Endothelial cell of umbilical vein (primary cell): ENCODE results near the gene KIF18A. TPM values are rescaled to one million over a fixed set of nuclear protein-coding genes. Genes with fewer than 3 reads are reported as not detected.

Experiments used
- BruUV-seq: library from RNA; stranded (reverse); fragments of 400-500 nt; replicated peaks from 2 replicates; lab custom pipeline; 2021; lab: Mats Ljungman, UMichigan
- CTCF ChIA-PET: fragments of 300-600, 350-600 bp; sonication (Branson Sonifier 250); formaldehyde crosslinking; loops from one replicate; lab custom pipeline; 2021; ENCODE audit warnings: antibody characterized with exemption, inconsistent platforms; lab: Charles Lee
- POLR2A ChIA-PET: fragments of 300-600, 350-600 bp; sonication (Branson Sonifier 250); formaldehyde crosslinking; loops from one replicate; lab custom pipeline; 2021; ENCODE audit warnings: antibody characterized with exemption, inconsistent platforms; lab: Charles Lee
- DNase-seq: peaks from one replicate; pipeline ENCODE4 v3.0.0-alpha.2; 2011; ENCODE audit warnings: low read depth, low spot score
- FAIRE-seq: peaks from 2 replicates; lab custom pipeline; 2011; peaks lifted over from hg19 to GRCh38; lab: Jason Lieb, UNC
- H2AFZ ChIP-seq: 2 replicates; pipeline ENCODE4 v1.6.0; 2012; ENCODE audit warnings: low read depth, low read length, control low read depth, inconsistent platforms
- H3K27ac ChIP-seq: 2 replicates; pipeline ENCODE4 v1.5.1; 2011; ENCODE audit warnings: low read depth, mild to moderate bottlenecking, control low read depth, low read length, moderate library complexity; ENCODE audit not compliant: insufficient read depth
- H3K27me3 ChIP-seq, 2 experiments: 2 replicates each; pipeline versions ENCODE4 v1.6.0 to v1.6.1; 2011; ENCODE audit warnings: low read length in 2 of 2, mixed read lengths in 1 of 2; ENCODE audit not compliant: control insufficient read depth in 2 of 2, insufficient read depth in 2 of 2
- H3K36me3 ChIP-seq, 2 experiments: 2 replicates in 1 of 2; 3 replicates in 1 of 2; pipeline ENCODE4 v1.5.1; 2011; ENCODE audit warnings: low read length in 2 of 2, mild to moderate bottlenecking in 1 of 2, moderate library complexity in 1 of 2; ENCODE audit not compliant: control insufficient read depth in 2 of 2, insufficient read depth in 2 of 2; ENCODE audit errors: extremely low read depth in 1 of 2
- H3K4me1 ChIP-seq: 3 replicates; pipeline ENCODE4 v1.5.1; 2011; ENCODE audit warnings: mild to moderate bottlenecking, low read length; ENCODE audit not compliant: control insufficient read depth, insufficient read depth; ENCODE audit errors: extremely low read depth
- H3K4me2 ChIP-seq: 2 replicates; pipeline ENCODE4 v1.6.1; 2011; ENCODE audit warnings: low read length, control low read depth, mixed read lengths; ENCODE audit not compliant: insufficient read depth
- H3K4me3 ChIP-seq, 3 experiments: fragments of 200-600 bp in 1 of 3; sonication (generic), shearing (Covaris generic) in 1 of 3; replicated peaks in 1 of 3; 2 replicates each; pipeline ENCODE4 v1.5.1; 2011 to 2016; ENCODE audit warnings: control low read depth in 3 of 3, low read length in 3 of 3, mild to moderate bottlenecking in 2 of 3, inconsistent platforms in 1 of 3, low read depth in 1 of 3, moderate library complexity in 1 of 3; ENCODE audit not compliant: insufficient read depth in 1 of 3
- H3K79me2 ChIP-seq: 2 replicates; pipeline ENCODE4 v1.6.0; 2012; ENCODE audit warnings: low read length, inconsistent platforms; ENCODE audit not compliant: control insufficient read depth, insufficient read depth
- H3K9ac ChIP-seq: replicated peaks from 2 replicates; pipeline ENCODE3; 2011; ENCODE audit warnings: low read length, control low read depth; ENCODE audit not compliant: insufficient read depth; ENCODE audit errors: extremely low read depth
- H3K9me1 ChIP-seq: replicated peaks from 3 replicates; pipeline ENCODE4 v1.6.0; 2011; ENCODE audit warnings: mild to moderate bottlenecking, low read length; ENCODE audit not compliant: control insufficient read depth, insufficient read depth; ENCODE audit errors: extremely low read depth
- H3K9me3 ChIP-seq: replicated peaks from 2 replicates; pipeline ENCODE4 v1.5.1; 2012; ENCODE audit warnings: low read length, inconsistent platforms; ENCODE audit not compliant: control insufficient read depth, insufficient read depth
- H4K20me1 ChIP-seq: replicated peaks from 2 replicates; pipeline ENCODE3; 2011; ENCODE audit warnings: mild to moderate bottlenecking, low read length; ENCODE audit not compliant: control insufficient read depth, insufficient read depth; ENCODE audit errors: extremely low read depth
- CTCF ChIP-seq, 2 donors: IDR thresholded peaks; 1 replicate in 1 of 2; 2 replicates in 1 of 2; pipeline ENCODE4 v1.5.1; 2011; ENCODE audit warnings: low read length in 2 of 2, mild to moderate bottlenecking in 2 of 2, moderate library complexity in 2 of 2, control low read depth in 1 of 2, inconsistent platforms in 1 of 2, low read depth in 1 of 2; ENCODE audit not compliant: insufficient read depth in 1 of 2; ENCODE audit errors: extremely low read depth in 1 of 2
- EZH2 ChIP-seq: IDR thresholded peaks from 2 replicates; pipeline ENCODE4 v1.6.1; 2012; ENCODE audit warnings: borderline replicate concordance, low read depth, mild to moderate bottlenecking, moderate library complexity, low read length, inconsistent platforms; ENCODE audit not compliant: severe bottlenecking
- FOS ChIP-seq: IDR thresholded peaks from 2 replicates; pipeline ENCODE4 v1.6.1; 2011; ENCODE audit warnings: mild to moderate bottlenecking, low read length, moderate library complexity, borderline replicate concordance; ENCODE audit not compliant: insufficient read depth
- GATA2 ChIP-seq: IDR thresholded peaks from 2 replicates; pipeline ENCODE4 v1.7.0; 2011; ENCODE audit warnings: low read depth, mild to moderate bottlenecking, moderate library complexity, mixed read lengths, low read length; ENCODE audit not compliant: insufficient read length, insufficient read depth
- JUN ChIP-seq: IDR thresholded peaks from 2 replicates; pipeline ENCODE4 v1.6.1; 2011; ENCODE audit warnings: borderline replicate concordance, low read depth; ENCODE audit not compliant: insufficient read length, insufficient read depth
- MAX ChIP-seq: IDR thresholded peaks from 2 replicates; pipeline ENCODE4 v1.6.1; 2011; ENCODE audit not compliant: insufficient read depth, insufficient read length
- MYC ChIP-seq: IDR thresholded peaks from one replicate; pipeline ENCODE4 v1.6.1; 2011; ENCODE audit warnings: mild to moderate bottlenecking, low read depth, low read length
- POLR2A ChIP-seq: IDR thresholded peaks from 2 replicates; pipeline ENCODE4 v1.6.1; 2012; ENCODE audit warnings: low read depth, mild to moderate bottlenecking, control low read depth, low read length
- POLR2AphosphoS5 ChIP-seq: IDR thresholded peaks from 2 replicates; pipeline ENCODE4 v1.6.1; 2012; ENCODE audit warnings: low read depth, mild to moderate bottlenecking, control low read depth, low read length, moderate library complexity; ENCODE audit not compliant: insufficient read depth
- dilution Hi-C: fragments of 300-500 bp; cut with MboI; formaldehyde crosslinking; loops from one replicate; pipeline ENCODE4 v1.15.0; 2019; ENCODE audit warnings: low sequenced_read_pairs; ENCODE audit not compliant: extremely low pct_ligation_motif_present
- intact Hi-C: fragments of 100-400 bp; cut with micrococcal nuclease; formaldehyde crosslinking; loops from one replicate; pipeline ENCODE4 v1.10.0; 2022
- polyA plus RNA-seq, 4 experiments: library from polyadenylated mRNA; depleted of rRNA in 3 of 4; stranded (reverse) in 3 of 4; unstranded in 1 of 4; fragments of >200 nt; gene quantifications; 2 replicates each; pipeline versions ENCODE4 v1.2.1 to v1.2.3, GENCODE V29; 2011 to 2012; ENCODE audit warnings: missing spikeins in 1 of 4
- total RNA-seq: library from RNA; stranded (reverse); gene quantifications from 2 replicates; pipeline ENCODE4 v1.2.3, GENCODE V29; 2021

KIF18A gene
- total and polyA plus RNA-seq, 2 donors (not counting 3 experiments of a cell fraction or from before 2014, with no cell fraction given): 2.5 to 18.5 TPM

GRCh38 chr11:28133146-28133545, 25.2 kb upstream of the KIF18A start:
- POLR2A ChIA-PET: no interaction called here
- Histone ChIP-seq H3K9me3 (no peaks in the 10 kb centered on the region), H3K4me1 (no peaks in the 10 kb centered on the region), H2AFZ (no peak overlapping the region), H3K79me2 (no peaks in the 10 kb centered on the region), H3K9ac (no peak overlapping the region), H3K36me3 (no peaks in the 10 kb centered on the region), H3K27ac (no peak overlapping the region), H4K20me1 (no peaks in the 10 kb centered on the region), H3K4me2 (no peak overlapping the region), H3K9me1 (no peaks in the 10 kb centered on the region), H3K27me3 (no peaks in the 10 kb centered on the region), H3K4me3 (no peak overlapping the region)
- DNase-seq (no peak), FAIRE-seq (no peak)
- CTCF ChIA-PET: interaction anchor here (2.3 kb wide), 1 partner anchor 10 kb away, joined by 6 read pairs; no protein-coding TSS in a partner anchor
- intact Hi-C loops: no loop called here
- dilution Hi-C loops: no loop called here
- TF ChIP-seq MAX (no peak), GATA2 (no peak), JUN (no peak), POLR2AphosphoS5 (no peak), CTCF (IDR thresholded peaks at IDR 0.05; ENCODE audit: extremely low read depth in 1 of 2, insufficient read depth in 1 of 2, low read depth in 1 of 2, low read length in 2 of 2) (no peak), POLR2A (no peak), FOS (no peak), MYC (no peak), EZH2 (no peak)
- no TSS peak for BruUV-seq
